Measurements from ENCODE around the gene PLXNA2. TPM values are rescaled to one million over a fixed set of nuclear protein-coding genes. Genes with fewer than 3 reads are reported as not detected.

PLXNA2 gene
- total and polyA plus RNA-seq, 2 of the 8 experiments (the other 6 are each of a cell fraction or from before 2014, with no cell fraction given) = 0.33 to 1.5 TPM

DNA sequence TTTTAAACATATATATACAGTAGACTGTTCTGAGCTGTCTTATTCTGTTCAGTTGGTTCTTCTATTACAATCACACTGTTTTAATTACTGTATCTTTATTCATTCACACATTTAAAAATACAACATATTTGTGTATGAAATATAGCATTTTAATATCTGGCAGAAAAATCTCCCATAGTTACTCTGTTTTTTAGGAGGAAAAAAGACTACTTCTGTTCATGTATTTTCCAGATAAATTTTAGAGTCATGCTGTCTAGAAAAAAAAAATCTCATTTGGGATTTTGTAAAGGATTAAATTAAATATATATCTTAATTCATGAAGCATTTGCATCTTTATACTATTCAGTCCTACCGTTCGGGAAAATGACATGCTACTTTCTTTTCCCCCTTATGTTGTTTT lies 231.5 kb downstream of the PLXNA2 start:
- H2AFZ ChIP-seq (ENCODE audit: low read length) = no peak overlapping the region
- H4K20me1 ChIP-seq (replicated peaks in 1 of 2; ENCODE audit: control insufficient read depth in 1 of 2, insufficient read depth in 2 of 2, low read length in 2 of 2) = no peaks in the 10 kb centered on the region
- no peak for DNase-seq (ENCODE audit: low read depth in 1 of 2, low spot score in 2 of 2)
- no peak overlapping the region for H4K8ac ChIP-seq (ENCODE audit: extremely low read depth, insufficient read depth, low read length)
- no peak overlapping the region for H2BK12ac ChIP-seq (ENCODE audit: low read depth, low read length)
- no peak overlapping the region for H3K56ac ChIP-seq (replicated peaks; ENCODE audit: insufficient read length, low read depth, low read length)
- H3K4me1 ChIP-seq (replicated peaks in 1 of 4; ENCODE audit: control insufficient read depth in 3 of 4, insufficient read depth in 4 of 4, low read length in 3 of 4) = no peaks in the 10 kb centered on the region
- no peak overlapping the region for H3K27ac ChIP-seq (ENCODE audit: low read depth, low read length)
- H2BK20ac ChIP-seq (ENCODE audit: low read length) = no peak overlapping the region
- H2BK120ac ChIP-seq (replicated peaks; ENCODE audit: low read depth, low read length) = no peak overlapping the region
- H3K18ac ChIP-seq (ENCODE audit: extremely low read depth, low read length) = no peak overlapping the region
- WGBS, 2 experiments (ENCODE audit: extremely low coverage in 1 of 2, insufficient coverage in 1 of 2, insufficient read length in 1 of 2, insufficient replicate concordance in 2 of 2, low coverage in 1 of 2, low lambda C conversion rate in 2 of 2, missing lambda C conversion rate in 1 of 2) = 50% methylated on average over 2 of the region's 2 CpGs; no CpG with 5 or more reads in 1 of the 2 experiments
- H3K9ac ChIP-seq (replicated peaks in 1 of 4; ENCODE audit: extremely low read depth in 1 of 4, low read depth in 3 of 4, low read length in 3 of 4) = no peak overlapping the region
- no peaks in the 10 kb centered on the region for H3K36me3 ChIP-seq (ENCODE audit: control insufficient read depth in 2 of 4, insufficient read depth in 4 of 4, low read length in 3 of 4)
- H2AK5ac ChIP-seq (ENCODE audit: low read depth, low read length) = no peak overlapping the region
- no peaks in the 10 kb centered on the region for H3K27me3 ChIP-seq (replicated peaks in 1 of 4; ENCODE audit: control insufficient read depth in 3 of 4, extremely low read depth in 1 of 4, insufficient read depth in 3 of 4, low read length in 3 of 4)
- ChIA-PET POLR2A (ENCODE audit: partially characterized antibody) (no interaction called here), CTCF (ENCODE audit: partially characterized antibody) (interaction anchor here (0.5 to 3.1 kb wide), 9 partner anchors 9 to 643 kb away, joined by 3 to 19 read pairs (median 6); partner anchors contain the start of gene PLXNA2)
- H3K23ac ChIP-seq (ENCODE audit: insufficient read length) = no peak overlapping the region
- no peak overlapping the region for H2BK5ac ChIP-seq (ENCODE audit: low read depth, low read length)
- H4K91ac ChIP-seq (replicated peaks; ENCODE audit: insufficient read length, low read length) = no peak overlapping the region
- H3K4me3 ChIP-seq (ENCODE audit: extremely low read depth in 1 of 4, insufficient read depth in 2 of 4, low read depth in 3 of 4, low read length in 4 of 4) = no peak overlapping the region
- no peaks in the 10 kb centered on the region for H3K23me2 ChIP-seq (ENCODE audit: low read depth, low read length)
- no peak overlapping the region for H4K5ac ChIP-seq (ENCODE audit: insufficient read length, low read depth, low read length)
- no peaks in the 10 kb centered on the region for H3K9me3 ChIP-seq (ENCODE audit: insufficient read depth in 2 of 2, low read depth in 1 of 2, low read length in 1 of 2)
- no peak for FAIRE-seq
- H3K14ac ChIP-seq (ENCODE audit: insufficient read length) = no peak overlapping the region
- H3K79me2 ChIP-seq (ENCODE audit: control insufficient read depth in 1 of 2, insufficient read depth in 2 of 2, low read length in 2 of 2) = no peaks in the 10 kb centered on the region
- H3K4ac ChIP-seq (replicated peaks; ENCODE audit: insufficient read length, low read depth, low read length) = no peak overlapping the region
- no peaks in the 10 kb centered on the region for H3K79me1 ChIP-seq (ENCODE audit: low read depth, low read length)
- no peak overlapping the region for H3K4me2 ChIP-seq (ENCODE audit: insufficient read depth in 1 of 2, low read depth in 2 of 2, low read length in 2 of 2)
- no peak overlapping the region for H2BK15ac ChIP-seq (ENCODE audit: low read length)
- no peak for TF ChIP-seq JUN (IDR thresholded peaks at IDR 0.05; ENCODE audit: low read depth, low read length)
- TF ChIP-seq SIX5 (IDR thresholded peaks at IDR 0.05; ENCODE audit: low read depth, low read length) = no peak
- TF ChIP-seq SP4 (IDR thresholded peaks at IDR 0.05; ENCODE audit: low read length) = no peak
- TF ChIP-seq CTCF (IDR thresholded peaks at IDR 0.05; ENCODE audit: control extremely low read depth in 1 of 3, insufficient read depth in 1 of 3, low read depth in 1 of 3, low read length in 3 of 3) = no peak
- no peak for TF ChIP-seq KDM1A (IDR thresholded peaks at IDR 0.05; ENCODE audit: borderline replicate concordance, low read length)
- TF ChIP-seq POLR2A (IDR thresholded peaks at IDR 0.05; ENCODE audit: control extremely low read depth in 1 of 2, low read depth in 2 of 2, low read length in 2 of 2) = no peak
- no peak for TF ChIP-seq PHF8 (conservative IDR thresholded peaks at IDR 0.05; ENCODE audit: low read depth, low read length)
- no peak for TF ChIP-seq POLR2AphosphoS5 (IDR thresholded peaks at IDR 0.05; ENCODE audit: low read depth, low read length)
- no peak for TF ChIP-seq E2F6 (IDR thresholded peaks at IDR 0.05)
- no peak for TF ChIP-seq GTF2F1 (IDR thresholded peaks at IDR 0.05; ENCODE audit: borderline replicate concordance, low read depth, low read length)
- TF ChIP-seq TAF1 (IDR thresholded peaks at IDR 0.05; ENCODE audit: low read depth, low read length) = no peak
- TF ChIP-seq TEAD4 (IDR thresholded peaks at IDR 0.05; ENCODE audit: low read depth, low read length) = no peak
- no peak for TF ChIP-seq FOSL1 (IDR thresholded peaks at IDR 0.05; ENCODE audit: insufficient read depth, low read depth, low read length)
